Vagina (tissue), 2 donors: ENCODE measurements around the gene PIP5K1B.

Experiments
- POLR2A ChIP-seq, 2 donors: fragments of 450-650 bp; IDR thresholded peaks; one replicate each; pipeline ENCODE4 v1.6.1; 2017; ENCODE audit warnings: antibody characterized with exemption in 2 of 2, mild to moderate bottlenecking in 2 of 2, moderate library complexity in 2 of 2
- TF ChIP-seq, protein P1 (sequence below), 3 experiments: fragments of 450-650 bp in 2 of 3; fragments of 200-600 bp in 1 of 3; sonication (generic) in 1 of 3; IDR thresholded peaks; one replicate each; pipeline ENCODE4 v1.5.1; 2017 to 2019; ENCODE audit warnings: antibody characterized with exemption in 3 of 3, mild to moderate bottlenecking in 2 of 3, moderate library complexity in 2 of 3

DNA sequence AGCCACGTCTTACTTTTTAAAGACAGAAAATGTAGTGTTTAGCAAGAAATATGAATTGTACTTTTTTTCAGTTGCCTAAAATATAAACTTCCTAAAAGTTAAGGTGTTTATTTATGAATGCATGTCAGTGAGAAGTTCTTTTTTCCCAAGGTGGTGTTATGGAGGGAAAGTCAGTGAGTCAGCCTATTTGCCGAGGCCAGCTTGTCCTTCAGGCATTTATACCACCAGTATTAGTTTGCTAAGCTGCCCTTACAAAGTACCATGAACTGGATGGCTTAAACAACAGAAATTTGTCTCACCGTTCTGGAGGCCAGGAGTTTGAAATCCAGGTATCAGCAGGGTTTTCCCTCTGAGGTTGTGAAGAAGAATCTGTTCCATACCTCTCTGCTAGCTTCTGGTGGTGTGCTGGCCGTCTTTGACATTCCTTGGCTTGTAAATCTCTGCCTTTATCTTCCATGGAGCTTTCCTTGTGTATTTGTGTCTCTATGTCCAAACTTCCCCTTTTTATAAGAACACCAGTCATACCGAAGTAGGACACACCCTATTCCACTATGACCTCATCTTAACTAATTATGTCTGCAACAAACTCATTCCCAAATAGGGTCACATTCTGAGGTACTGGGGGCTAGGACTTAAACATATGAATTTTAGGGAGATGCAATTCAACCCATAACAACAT is 270.5 kb downstream of the PIP5K1B start:
- TF ChIP-seq, protein P1, sequence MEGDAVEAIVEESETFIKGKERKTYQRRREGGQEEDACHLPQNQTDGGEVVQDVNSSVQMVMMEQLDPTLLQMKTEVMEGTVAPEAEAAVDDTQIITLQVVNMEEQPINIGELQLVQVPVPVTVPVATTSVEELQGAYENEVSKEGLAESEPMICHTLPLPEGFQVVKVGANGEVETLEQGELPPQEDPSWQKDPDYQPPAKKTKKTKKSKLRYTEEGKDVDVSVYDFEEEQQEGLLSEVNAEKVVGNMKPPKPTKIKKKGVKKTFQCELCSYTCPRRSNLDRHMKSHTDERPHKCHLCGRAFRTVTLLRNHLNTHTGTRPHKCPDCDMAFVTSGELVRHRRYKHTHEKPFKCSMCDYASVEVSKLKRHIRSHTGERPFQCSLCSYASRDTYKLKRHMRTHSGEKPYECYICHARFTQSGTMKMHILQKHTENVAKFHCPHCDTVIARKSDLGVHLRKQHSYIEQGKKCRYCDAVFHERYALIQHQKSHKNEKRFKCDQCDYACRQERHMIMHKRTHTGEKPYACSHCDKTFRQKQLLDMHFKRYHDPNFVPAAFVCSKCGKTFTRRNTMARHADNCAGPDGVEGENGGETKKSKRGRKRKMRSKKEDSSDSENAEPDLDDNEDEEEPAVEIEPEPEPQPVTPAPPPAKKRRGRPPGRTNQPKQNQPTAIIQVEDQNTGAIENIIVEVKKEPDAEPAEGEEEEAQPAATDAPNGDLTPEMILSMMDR (IDR thresholded peaks at IDR 0.05): no peak
- TF ChIP-seq POLR2A (IDR thresholded peaks at IDR 0.05): no peak
